ENCODE data around the gene GRK3. TPM values are rescaled to one million over a fixed set of nuclear protein-coding genes. Genes with fewer than 3 reads are reported as not detected.

GRK3 gene
- polyA plus RNA-seq, 12 donors: 5.7 to 16.8 (median 8.5) TPM; not detected in 1

- no peak for DNase-seq
These were observed 164.8 kb downstream of the GRK3 start for GRCh38 chr22:25729016-25729995.

- DNase-seq: no peak
These were observed 171.2 kb downstream of the GRK3 start for GRCh38 chr22:25735650-25736049.

GRCh38 chr22:25736378-25737011 lies 172.0 kb downstream of the GRK3 start:
- DNase-seq: no peak

- DNase-seq: no peak
These were observed 175.3 kb downstream of the GRK3 start for GRCh38 chr22:25739659-25740344.

- peak; percentile 31 for DNase-seq
These were observed 177.5 kb downstream of the GRK3 start, which contains the start of gene MYO18B for GRCh38 chr22:25741692-25742626. Gene MYO18B (plus strand): TSS chr22:25742188. CDS start chr22:25761093, 18,905 bp downstream.

- DNase-seq: no peak
These were observed 178.6 kb downstream of the GRK3 start for GRCh38 chr22:25742918-25743708.

- no peak for DNase-seq
These were observed 180.2 kb downstream of the GRK3 start for GRCh38 chr22:25744694-25745093.

- DNase-seq: no peak
These were observed 181.0 kb downstream of the GRK3 start for GRCh38 chr22:25745341-25746011.

GRCh38 chr22:25746012-25746373 lies 181.5 kb downstream of the GRK3 start:
- no peak for DNase-seq

GRCh38 chr22:25747245-25747944 lies 182.9 kb downstream of the GRK3 start:
- no peak for DNase-seq

- no peak for DNase-seq
These were observed 183.7 kb downstream of the GRK3 start for GRCh38 chr22:25748140-25748539.

GRCh38 chr22:25748704-25749103 lies 184.2 kb downstream of the GRK3 start:
- no peak for DNase-seq

GRCh38 chr22:25749420-25750169 lies 185.1 kb downstream of the GRK3 start:
- no peak for DNase-seq

GRCh38 chr22:25750569-25751173 lies 186.2 kb downstream of the GRK3 start:
- no peak for DNase-seq

- no peak for DNase-seq
These were observed 186.7 kb downstream of the GRK3 start for GRCh38 chr22:25751174-25751581.

GRCh38 chr22:25752615-25753214 lies 188.2 kb downstream of the GRK3 start:
- DNase-seq: no peak

GRCh38 chr22:25753252-25753651 lies 188.8 kb downstream of the GRK3 start:
- no peak for DNase-seq

Measured in muscle of arm (tissue), 12 donors.